H1 (cell line): ENCODE data around the gene SH3RF3. TPM values are rescaled to one million over a fixed set of nuclear protein-coding genes. Genes with fewer than 3 reads are reported as not detected.

ENCODE experiments used
- CHD7 ChIP-seq: fragments of 300-600 bp; sonication (generic); IDR thresholded peaks from 2 replicates; pipeline ENCODE4 v1.7.1; 2012; ENCODE audit warnings: low read length, moderate library complexity, mild to moderate bottlenecking, inconsistent platforms; ENCODE audit not compliant: insufficient replicate concordance
- E2F6 ChIP-seq: IDR thresholded peaks from 2 replicates; pipeline ENCODE4 v1.6.1; 2012; ENCODE audit warnings: inconsistent platforms
- EZH2 ChIP-seq: fragments of 200-600 bp; sonication (generic); IDR thresholded peaks from 2 replicates; pipeline ENCODE4 v1.7.1; 2012; ENCODE audit warnings: low read depth, mild to moderate bottlenecking, moderate library complexity, low read length, inconsistent platforms; ENCODE audit not compliant: severe bottlenecking
- POU5F1 ChIP-seq: IDR thresholded peaks from 2 replicates; pipeline ENCODE4 v1.6.1; 2011; ENCODE audit warnings: low read depth, mild to moderate bottlenecking, low read length, moderate library complexity
- RXRA ChIP-seq: IDR thresholded peaks from 2 replicates; pipeline ENCODE4 v1.6.1; 2011; ENCODE audit warnings: low read depth, mild to moderate bottlenecking, low read length, moderate library complexity; ENCODE audit not compliant: insufficient read depth
- SIRT6 ChIP-seq: IDR thresholded peaks from one replicate; pipeline ENCODE4 v1.7.1; 2012; ENCODE audit warnings: low read length, inconsistent platforms
- TAF1 ChIP-seq: IDR thresholded peaks from 2 replicates; pipeline ENCODE4 v1.6.1; 2011; ENCODE audit warnings: mild to moderate bottlenecking, low read depth, low read length
- polyA plus RNA-seq, 7 experiments: library from polyadenylated mRNA; depleted of rRNA in 3 of 7; stranded (reverse) in 5 of 7; unstranded in 2 of 7; fragments of >200 nt in 5 of 7; fragments of 200-250 nt in 2 of 7; gene quantifications; 1 replicate in 5 of 7; 2 replicates in 1 of 7; 4 replicates in 1 of 7; pipeline versions ENCODE4 v1.2.1 to v1.2.3, GENCODE V29; 2011 to 2013; ENCODE audit warnings: missing spikeins in 2 of 7, mixed read lengths in 2 of 7
- total RNA-seq: library from RNA; stranded (reverse); fragmentation: NEBNext Ultra II Directional; extraction: Animal tissue kit (Norgen Biotek cat#: 25700); gene quantifications from 2 replicates; pipeline ENCODE4 v1.2.1, GENCODE V29; 2021

SH3RF3 gene
- total and polyA plus RNA-seq, 2 of the 8 experiments (the other 6 are each of a cell fraction or from before 2014, with no cell fraction given) = 0.11 to 0.65 TPM

DNA sequence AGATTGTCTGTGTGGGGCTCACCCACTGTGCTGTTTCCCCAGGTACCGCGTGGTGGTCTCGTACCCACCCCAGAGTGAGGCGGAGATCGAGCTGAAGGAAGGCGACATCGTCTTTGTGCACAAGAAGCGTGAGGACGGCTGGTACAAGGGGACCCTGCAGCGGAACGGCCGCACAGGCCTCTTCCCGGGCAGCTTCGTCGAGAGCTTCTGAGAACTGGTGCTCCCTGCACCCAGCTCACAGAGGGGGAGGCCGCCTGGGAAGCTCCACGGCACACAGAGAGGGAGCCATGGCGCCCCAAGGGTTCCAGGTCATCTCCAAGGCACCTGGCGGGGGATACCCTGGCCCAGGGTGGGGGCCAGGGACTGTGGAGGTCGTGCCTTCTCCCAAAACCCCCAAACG, 372.5 kb downstream of the SH3RF3 start (continued):
- TF ChIP-seq CHD7 (no peak), E2F6 (no peak), TAF1 (no peak), EZH2 (no peak), POU5F1 (no peak), RXRA (no peak), SIRT6 (no peak)
- TF ChIP-seq, all 59 proteins: peak for 0
